OCI-LY7 (cell line): ENCODE measurements around the gene CNGA1. TPM values are rescaled to one million over a fixed set of nuclear protein-coding genes. Genes with fewer than 3 reads are reported as not detected.

Source experiments
- Bru-seq: library from RNA; stranded (reverse); fragments of 400-500 nt; gene quantifications from one replicate; lab custom pipeline; 2021; lab: Mats Ljungman, UMichigan
- BruChase-seq, 2 experiments: library from RNA; stranded (reverse); fragments of 400-500 nt; gene quantifications; one replicate each; lab custom pipeline; 2021; lab: Mats Ljungman, UMichigan
- BruUV-seq: library from RNA; stranded (reverse); fragments of 400-500 nt; replicated peaks from 2 replicates; lab custom pipeline; 2021; lab: Mats Ljungman, UMichigan
- CTCF ChIA-PET: fragments of 300-600 bp; sonication (Branson Sonifier 250); formaldehyde crosslinking; loops from one replicate; lab custom pipeline; 2022; ENCODE audit warnings: antibody characterized with exemption; ENCODE audit not compliant: unreplicated experiment; lab: Charles Lee
- POLR2A ChIA-PET: fragments of 300-600 bp; sonication (Branson Sonifier 250); formaldehyde crosslinking; loops from one replicate; lab custom pipeline; 2022; ENCODE audit warnings: antibody characterized with exemption; lab: Charles Lee
- DNase-seq: peaks from one replicate; pipeline ENCODE4 v3.0.0-alpha.2; 2015; ENCODE audit warnings: low spot score
- H2AFZ ChIP-seq: fragments of 200-600 bp; sonication (generic), shearing (Covaris generic); 2 replicates; pipeline ENCODE4 v1.6.1; 2014; ENCODE audit warnings: mild to moderate bottlenecking, antibody characterized with exemption, low read length, moderate library complexity
- H3K27ac ChIP-seq: fragments of 200-600 bp; sonication (generic); 2 replicates; pipeline ENCODE4 v1.5.1; 2014; ENCODE audit warnings: mixed run types, low read depth, mild to moderate bottlenecking, moderate library complexity, low read length, inconsistent platforms; ENCODE audit not compliant: poor library complexity, severe bottlenecking
- H3K36me3 ChIP-seq: fragments of 200-600 bp; sonication (generic); 2 replicates; pipeline ENCODE4 v1.6.1; 2014; ENCODE audit warnings: mild to moderate bottlenecking, antibody characterized with exemption, low read length, moderate library complexity, mixed read lengths; ENCODE audit not compliant: insufficient read depth
- H3K4me1 ChIP-seq: fragments of 200-600 bp; sonication (generic); 2 replicates; pipeline ENCODE4 v1.5.1; 2014; ENCODE audit warnings: mild to moderate bottlenecking, low read length; ENCODE audit not compliant: insufficient read depth, poor library complexity, severe bottlenecking
- H3K4me2 ChIP-seq: fragments of 200-600 bp; sonication (generic); 2 replicates; pipeline ENCODE4 v1.6.1; 2014; ENCODE audit warnings: mild to moderate bottlenecking, low read length
- H3K4me3 ChIP-seq: fragments of 200-600 bp; sonication (generic); 2 replicates; pipeline ENCODE4 v1.5.1; 2014; ENCODE audit warnings: mild to moderate bottlenecking, low read depth, low read length; ENCODE audit not compliant: poor library complexity, severe bottlenecking
- H3K79me2 ChIP-seq: fragments of 200-600 bp; sonication (generic); 2 replicates; pipeline ENCODE4 v1.6.1; 2016; ENCODE audit warnings: low read depth, mild to moderate bottlenecking, low read length, moderate library complexity, mixed read lengths; ENCODE audit not compliant: insufficient read depth
- H3K9me2 ChIP-seq: fragments of 200-600 bp; sonication (generic); 2 replicates; pipeline ENCODE4 v1.6.1; 2016; ENCODE audit warnings: mild to moderate bottlenecking, low read length, mixed read lengths; ENCODE audit not compliant: insufficient read depth
- H3K9me3 ChIP-seq: fragments of 200-600 bp; sonication (generic); 2 replicates; pipeline ENCODE4 v1.6.1; 2014; ENCODE audit warnings: mild to moderate bottlenecking, mixed run types, low read length, mixed read lengths
- H4K20me1 ChIP-seq: fragments of 200-600 bp; sonication (generic); 2 replicates; pipeline ENCODE4 v1.6.1; 2014; ENCODE audit warnings: mild to moderate bottlenecking, antibody characterized with exemption, low read length, moderate library complexity, mixed read lengths; ENCODE audit not compliant: insufficient read depth
- CTCF ChIP-seq: fragments of 200-600 bp; sonication (generic); conservative IDR thresholded peaks from 2 replicates; pipeline ENCODE4 v1.5.1; 2014; ENCODE audit warnings: mild to moderate bottlenecking, antibody characterized with exemption, low read length, moderate library complexity, mixed read lengths
- EZH2phosphoT487 ChIP-seq: fragments of 200-600 bp; sonication (generic); IDR thresholded peaks from 2 replicates; pipeline ENCODE4 v1.6.1; 2018; ENCODE audit warnings: low read depth, borderline replicate concordance, mild to moderate bottlenecking, mixed run types, antibody characterized with exemption, low read length, moderate library complexity, mixed read lengths
- intact Hi-C: fragments of 100-400 bp; cut with micrococcal nuclease; formaldehyde crosslinking; loops from one replicate; pipeline ENCODE4 v1.10.0; 2022; ENCODE audit not compliant: unreplicated experiment
- long read RNA-seq: library from polyadenylated mRNA; stranded (forward); transcript quantifications from one replicate; pipeline ENCODE4 v2.0.0, GENCODE V29; 2022
- total RNA-seq, 2 experiments: library from RNA; depleted of rRNA in 1 of 2; stranded (reverse); fragments of >200 nt in 1 of 2; shearing (Covaris generic) in 1 of 2; gene quantifications; 2 replicates each; pipeline ENCODE4 v1.2.3, GENCODE V29; 2014 to 2022

Gene CNGA1
- total RNA-seq (2014; rRNA removed; shearing (Covaris generic)) (not detected in 2 replicates), total RNA-seq (2022) (not detected in 2 replicates), Bru-seq, nascent RNA (percentile 25 among the genes with signal in this experiment), BruChase-seq, experiment 1, labeled RNA remaining after a 6-hour chase (percentile 24 among the genes with signal in this experiment), BruChase-seq, experiment 2, labeled RNA remaining after a 2-hour chase (percentile 29 among the genes with signal in this experiment)
- long read RNA-seq, result 0 reads

- no peaks in the 10 kb centered on the region for H3K36me3 ChIP-seq
- H3K4me2 ChIP-seq, result peak within 1 kb of the TSS; percentile 84
- H3K27ac ChIP-seq, result no peak within 1 kb of the TSS
- DNase-seq, result peak; percentile 77
- peaks cover 9% of the 10 kb centered on the region for H3K4me1 ChIP-seq
- TF ChIP-seq CTCF (peak; percentile 81), EZH2phosphoT487 (no peak)
- H3K9me2 ChIP-seq, result no peaks in the 10 kb centered on the region
- H3K4me3 ChIP-seq, result peak within 1 kb of the TSS; percentile 73
- H3K9me3 ChIP-seq, result no peaks in the 10 kb centered on the region
- no peaks in the 10 kb centered on the region for H4K20me1 ChIP-seq
- H3K79me2 ChIP-seq, result no peaks in the 10 kb centered on the region
- ChIA-PET POLR2A (interaction anchor here (0.7 to 0.9 kb wide), 2 partner anchors 10 to 13 kb away, joined by 3 to 4 read pairs; no protein-coding TSS in a partner anchor), CTCF (no interaction called here)
- intact Hi-C loops, result loop anchor here (1.0 to 5.0 kb wide), 4 partner anchors 30 to 256 kb away; no protein-coding TSS in a partner anchor
- H2AFZ ChIP-seq, result peak within 1 kb of the TSS; percentile 89
- BruUV-seq, result no TSS peak
Measured at GRCh38 chr4:48016141-48017107, at the start of gene CNGA1, which contains the start of gene NIPAL1. TSS of gene CNGA1 (minus strand) at chr4:48016681. CDS start at chr4:47952689, 63,992 bp downstream. TSS of gene NIPAL1 (plus strand) at chr4:48016772. CDS start at chr4:48016840, 68 bp downstream.

- no peak for DNase-seq
- no peak overlapping the region for H2AFZ ChIP-seq
- no TSS peak for BruUV-seq
- no peaks in the 10 kb centered on the region for H3K36me3 ChIP-seq
- CTCF ChIA-PET, result no interaction called here
- H3K9me3 ChIP-seq, result no peaks in the 10 kb centered on the region
- H3K79me2 ChIP-seq, result no peaks in the 10 kb centered on the region
- H4K20me1 ChIP-seq, result no peaks in the 10 kb centered on the region
- no peaks in the 10 kb centered on the region for H3K9me2 ChIP-seq
- H3K4me3 ChIP-seq, result no peak overlapping the region
- intact Hi-C loops, result no loop called here
- TF ChIP-seq EZH2phosphoT487, result no peak
- no peak for TF ChIP-seq CTCF
- no peak overlapping the region for H3K27ac ChIP-seq
- POLR2A ChIA-PET, result interaction anchor here (0.9 to 1.4 kb wide), 2 partner anchors 9 to 11 kb away, joined by 3 read pairs; no protein-coding TSS in a partner anchor
- H3K4me2 ChIP-seq, result no peak overlapping the region
- no peaks in the 10 kb centered on the region for H3K4me1 ChIP-seq
Measured at GRCh38 chr4:48065587-48066052, 49.1 kb upstream of the CNGA1 start.
